HEK293 (cell line): ENCODE data around the gene PKMYT1.

Source experiments
- CTCF ChIA-PET: fragments of 350-600 bp; formaldehyde crosslinking; extraction: SDS; loops from one replicate; lab custom pipeline; 2021; ENCODE audit warnings: antibody characterized with exemption; lab: Yijun Ruan, JAX
- POLR2A ChIA-PET: fragments of 300-600 bp; formaldehyde crosslinking; extraction: SDS; loops from one replicate; lab custom pipeline; 2020; ENCODE audit warnings: antibody characterized with exemption, inconsistent platforms; lab: Yijun Ruan, JAX
- H3K27ac ChIP-seq: fragments of 200-500 bp; sonication (Bioruptor generic); 2 replicates; pipeline ENCODE4 v1.5.1; 2014; ENCODE audit warnings: low read depth, low read length, control low read depth, inconsistent platforms; ENCODE audit errors: extremely low read depth
- H3K36me3 ChIP-seq, 2 experiments: fragments of 200-500 bp in 1 of 2; sonication (Bioruptor generic) in 1 of 2; 1 replicate in 1 of 2; 2 replicates in 1 of 2; pipeline ENCODE4 v1.5.1; 2014 to 2017; ENCODE audit warnings: inconsistent platforms in 2 of 2, low read length in 2 of 2; ENCODE audit not compliant: control insufficient read depth in 2 of 2, insufficient read depth in 1 of 2
- H3K4me1 ChIP-seq: fragments of 200-500 bp; sonication (Bioruptor generic); 2 replicates; pipeline ENCODE4 v1.5.1; 2014; ENCODE audit warnings: mild to moderate bottlenecking, low read length, inconsistent platforms; ENCODE audit not compliant: control insufficient read depth, insufficient read depth
- H3K4me3 ChIP-seq: 2 replicates; pipeline ENCODE4 v1.5.1; 2011; ENCODE audit warnings: low read depth, mild to moderate bottlenecking, control low read depth, low read length, moderate library complexity
- H3K9me3 ChIP-seq: fragments of 200-500 bp; sonication (Bioruptor generic); 2 replicates; pipeline ENCODE4 v1.5.1; 2014; ENCODE audit warnings: low read depth, low read length, inconsistent platforms; ENCODE audit not compliant: control insufficient read depth, insufficient read depth
- ELK4 ChIP-seq: IDR thresholded peaks from 2 replicates; pipeline ENCODE4 v1.6.1; 2011; ENCODE audit warnings: mild to moderate bottlenecking, low read depth, low read length, borderline replicate concordance
- HOXD13 ChIP-seq: sonication (generic); formaldehyde crosslinking; IDR thresholded peaks from 2 replicates; pipeline ENCODE4 v1.8.0; 2022; ENCODE audit warnings: missing genetic modification reagents, borderline replicate concordance
- SP3 ChIP-seq: fragments of 450-650 bp; formaldehyde crosslinking; IDR thresholded peaks from 2 replicates; pipeline ENCODE4 v1.5.1; 2016; ENCODE audit warnings: missing biosample characterization, missing genetic modification characterization
- SP7 ChIP-seq: fragments of 450-650 bp; formaldehyde crosslinking; IDR thresholded peaks from 2 replicates; pipeline ENCODE4 v1.5.1; 2016; ENCODE audit warnings: missing biosample characterization, missing genetic modification characterization
- YY1 ChIP-seq: fragments of 450-650 bp; formaldehyde crosslinking; IDR thresholded peaks from 2 replicates; pipeline ENCODE4 v1.5.1; 2018; ENCODE audit warnings: missing biosample characterization, missing genetic modification characterization
- ZBTB48 ChIP-seq: fragments of 450-650 bp; formaldehyde crosslinking; IDR thresholded peaks from 2 replicates; pipeline ENCODE4 v1.5.1; 2016; ENCODE audit warnings: missing biosample characterization, missing genetic modification characterization
- ZBTB8A ChIP-seq: fragments of 450-650 bp; formaldehyde crosslinking; IDR thresholded peaks from 2 replicates; pipeline ENCODE4 v1.5.1; 2016; ENCODE audit warnings: missing biosample characterization, missing genetic modification characterization
- ZFHX2 ChIP-seq: fragments of 450-650 bp; formaldehyde crosslinking; conservative IDR thresholded peaks from 2 replicates; pipeline ENCODE4 v1.5.1; 2016; ENCODE audit warnings: missing biosample characterization, missing genetic modification characterization
- ZNF112 ChIP-seq: fragments of 450-650 bp; formaldehyde crosslinking; IDR thresholded peaks from 2 replicates; pipeline ENCODE4 v1.5.0; 2017; ENCODE audit warnings: missing biosample characterization, missing genetic modification characterization
- ZNF133 ChIP-seq: fragments of 450-650 bp; formaldehyde crosslinking; IDR thresholded peaks from 2 replicates; pipeline ENCODE4 v1.5.1; 2016; ENCODE audit warnings: missing biosample characterization, missing genetic modification characterization
- ZNF138 ChIP-seq: fragments of 450-650 bp; formaldehyde crosslinking; IDR thresholded peaks from 2 replicates; pipeline ENCODE4 v1.5.1; 2016; ENCODE audit warnings: missing biosample characterization, missing genetic modification characterization, borderline replicate concordance
- ZNF214 ChIP-seq: fragments of 450-650 bp; formaldehyde crosslinking; IDR thresholded peaks from 2 replicates; pipeline ENCODE4 v1.5.1; 2017; ENCODE audit warnings: missing biosample characterization, mild to moderate bottlenecking, missing genetic modification characterization, borderline replicate concordance
- ZNF239 ChIP-seq: fragments of 450-650 bp; formaldehyde crosslinking; IDR thresholded peaks from 2 replicates; pipeline ENCODE4 v1.5.1; 2016; ENCODE audit warnings: missing biosample characterization, missing genetic modification characterization
- ZNF341 ChIP-seq: fragments of 450-650 bp; formaldehyde crosslinking; IDR thresholded peaks from 2 replicates; pipeline ENCODE4; 2016; ENCODE audit warnings: low read depth, missing biosample characterization, missing genetic modification characterization
- ZNF423 ChIP-seq: fragments of 450-650 bp; formaldehyde crosslinking; IDR thresholded peaks from 2 replicates; pipeline ENCODE4 v1.5.1; 2016; ENCODE audit warnings: missing biosample characterization, missing genetic modification characterization
- ZNF654 ChIP-seq: fragments of 450-650 bp; formaldehyde crosslinking; IDR thresholded peaks from 2 replicates; pipeline ENCODE4 v1.5.1; 2016; ENCODE audit warnings: low read depth, missing biosample characterization, missing genetic modification characterization
- ZNF692 ChIP-seq: fragments of 450-650 bp; formaldehyde crosslinking; IDR thresholded peaks from 2 replicates; pipeline ENCODE4 v1.5.1; 2016; ENCODE audit warnings: missing biosample characterization, missing genetic modification characterization
- TF ChIP-seq, protein P1 (sequence below): fragments of 450-650 bp; formaldehyde crosslinking; optimal IDR thresholded peaks from 2 replicates; pipeline ENCODE3; 2016; ENCODE audit warnings: missing biosample characterization, mild to moderate bottlenecking, missing genetic modification characterization
- TF ChIP-seq, protein P2 (sequence below): fragments of 450-650 bp; formaldehyde crosslinking; IDR thresholded peaks from 2 replicates; pipeline ENCODE4 v1.5.1; 2016; ENCODE audit warnings: missing biosample characterization, missing genetic modification characterization
- TF ChIP-seq, protein P3 (sequence below): fragments of 450-650 bp; formaldehyde crosslinking; IDR thresholded peaks from 2 replicates; pipeline ENCODE4 v1.5.1; 2016; ENCODE audit warnings: missing biosample characterization, missing genetic modification characterization, low read depth
- TF ChIP-seq, protein P4 (sequence below): fragments of 450-650 bp; formaldehyde crosslinking; IDR thresholded peaks from 2 replicates; pipeline ENCODE4 v1.5.1; 2017; ENCODE audit warnings: missing biosample characterization, mild to moderate bottlenecking, missing genetic modification characterization, moderate library complexity

Gene PKMYT1

GRCh38 chr16:3003582-3004270 is 23.5 kb upstream of the PKMYT1 start (continued):
- 0 out of 2 replicates have a peak, but pooled peaks have one; percentile 37 for TF ChIP-seq SP7
- no peak for TF ChIP-seq HOXD13 (CRISPR knock-in tag)
- TF ChIP-seq ZNF692: peak; percentile 95
- TF ChIP-seq, protein P1, sequence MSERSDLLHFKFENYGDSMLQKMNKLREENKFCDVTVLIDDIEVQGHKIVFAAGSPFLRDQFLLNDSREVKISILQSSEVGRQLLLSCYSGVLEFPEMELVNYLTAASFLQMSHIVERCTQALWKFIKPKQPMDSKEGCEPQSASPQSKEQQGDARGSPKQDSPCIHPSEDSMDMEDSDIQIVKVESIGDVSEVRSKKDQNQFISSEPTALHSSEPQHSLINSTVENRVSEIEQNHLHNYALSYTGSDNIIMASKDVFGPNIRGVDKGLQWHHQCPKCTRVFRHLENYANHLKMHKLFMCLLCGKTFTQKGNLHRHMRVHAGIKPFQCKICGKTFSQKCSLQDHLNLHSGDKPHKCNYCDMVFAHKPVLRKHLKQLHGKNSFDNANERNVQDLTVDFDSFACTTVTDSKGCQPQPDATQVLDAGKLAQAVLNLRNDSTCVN: peak; percentile 72
- TF ChIP-seq ZFHX2 (tag by site-specific recombination): no peak
- TF ChIP-seq, protein P2, sequence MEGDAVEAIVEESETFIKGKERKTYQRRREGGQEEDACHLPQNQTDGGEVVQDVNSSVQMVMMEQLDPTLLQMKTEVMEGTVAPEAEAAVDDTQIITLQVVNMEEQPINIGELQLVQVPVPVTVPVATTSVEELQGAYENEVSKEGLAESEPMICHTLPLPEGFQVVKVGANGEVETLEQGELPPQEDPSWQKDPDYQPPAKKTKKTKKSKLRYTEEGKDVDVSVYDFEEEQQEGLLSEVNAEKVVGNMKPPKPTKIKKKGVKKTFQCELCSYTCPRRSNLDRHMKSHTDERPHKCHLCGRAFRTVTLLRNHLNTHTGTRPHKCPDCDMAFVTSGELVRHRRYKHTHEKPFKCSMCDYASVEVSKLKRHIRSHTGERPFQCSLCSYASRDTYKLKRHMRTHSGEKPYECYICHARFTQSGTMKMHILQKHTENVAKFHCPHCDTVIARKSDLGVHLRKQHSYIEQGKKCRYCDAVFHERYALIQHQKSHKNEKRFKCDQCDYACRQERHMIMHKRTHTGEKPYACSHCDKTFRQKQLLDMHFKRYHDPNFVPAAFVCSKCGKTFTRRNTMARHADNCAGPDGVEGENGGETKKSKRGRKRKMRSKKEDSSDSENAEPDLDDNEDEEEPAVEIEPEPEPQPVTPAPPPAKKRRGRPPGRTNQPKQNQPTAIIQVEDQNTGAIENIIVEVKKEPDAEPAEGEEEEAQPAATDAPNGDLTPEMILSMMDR (tag by site-specific recombination): peak; percentile 96
- TF ChIP-seq ZNF654 (tag by site-specific recombination): peak; percentile 71
- TF ChIP-seq ZBTB48 (tag by site-specific recombination): no peak
- no peak for TF ChIP-seq ZNF112 (tag by site-specific recombination)
- peak; percentile 61 for TF ChIP-seq ZBTB8A (tag by site-specific recombination)
- TF ChIP-seq ZNF341 (tag by site-specific recombination): no peak
- peak; percentile 77 for TF ChIP-seq SP3 (tag by site-specific recombination)
- TF ChIP-seq ZNF133 (tag by site-specific recombination): no peak
- TF ChIP-seq ZNF239 (tag by site-specific recombination): no peak

- ChIA-PET POLR2A (interaction anchor here (12.4 kb wide), 1 partner anchor 22 kb away, joined by 247 read pairs; the partner anchor contains the start of genes CLDN6, HCFC1R1, THOC6 and TNFRSF12A), CTCF (interaction anchor here (1.3 to 9.6 kb wide), 2 partner anchors 19 to 30 kb away, joined by 4 to 149 read pairs; partner anchors contain the start of gene TNFRSF12A)
Measured at GRCh38 chr16:3001316-3001715, 21.1 kb upstream of the PKMYT1 start.

More at GRCh38 chr16:3001316-3001715, 21.1 kb upstream of the PKMYT1 start:
- Histone ChIP-seq H3K4me3 (no peak overlapping the region), H3K9me3 (no peaks in the 10 kb centered on the region), H3K27ac (no peak overlapping the region), H3K36me3 (no peaks in the 10 kb centered on the region), H3K4me1 (no peaks in the 10 kb centered on the region)
- TF ChIP-seq ZNF423 (tag by site-specific recombination): no peak
- no peak for TF ChIP-seq HOXD13 (CRISPR knock-in tag)
- no peak for TF ChIP-seq ZNF138 (tag by site-specific recombination)
- TF ChIP-seq ZBTB8A (tag by site-specific recombination): no peak
- no peak for TF ChIP-seq ELK4
- TF ChIP-seq, protein P3, sequence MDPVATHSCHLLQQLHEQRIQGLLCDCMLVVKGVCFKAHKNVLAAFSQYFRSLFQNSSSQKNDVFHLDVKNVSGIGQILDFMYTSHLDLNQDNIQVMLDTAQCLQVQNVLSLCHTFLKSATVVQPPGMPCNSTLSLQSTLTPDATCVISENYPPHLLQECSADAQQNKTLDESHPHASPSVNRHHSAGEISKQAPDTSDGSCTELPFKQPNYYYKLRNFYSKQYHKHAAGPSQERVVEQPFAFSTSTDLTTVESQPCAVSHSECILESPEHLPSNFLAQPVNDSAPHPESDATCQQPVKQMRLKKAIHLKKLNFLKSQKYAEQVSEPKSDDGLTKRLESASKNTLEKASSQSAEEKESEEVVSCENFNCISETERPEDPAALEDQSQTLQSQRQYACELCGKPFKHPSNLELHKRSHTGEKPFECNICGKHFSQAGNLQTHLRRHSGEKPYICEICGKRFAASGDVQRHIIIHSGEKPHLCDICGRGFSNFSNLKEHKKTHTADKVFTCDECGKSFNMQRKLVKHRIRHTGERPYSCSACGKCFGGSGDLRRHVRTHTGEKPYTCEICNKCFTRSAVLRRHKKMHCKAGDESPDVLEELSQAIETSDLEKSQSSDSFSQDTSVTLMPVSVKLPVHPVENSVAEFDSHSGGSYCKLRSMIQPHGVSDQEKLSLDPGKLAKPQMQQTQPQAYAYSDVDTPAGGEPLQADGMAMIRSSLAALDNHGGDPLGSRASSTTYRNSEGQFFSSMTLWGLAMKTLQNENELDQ (tag by site-specific recombination): no peak
- TF ChIP-seq ZNF214 (tag by site-specific recombination): no peak
- no peak for TF ChIP-seq YY1 (tag by site-specific recombination)
- TF ChIP-seq, protein P4, sequence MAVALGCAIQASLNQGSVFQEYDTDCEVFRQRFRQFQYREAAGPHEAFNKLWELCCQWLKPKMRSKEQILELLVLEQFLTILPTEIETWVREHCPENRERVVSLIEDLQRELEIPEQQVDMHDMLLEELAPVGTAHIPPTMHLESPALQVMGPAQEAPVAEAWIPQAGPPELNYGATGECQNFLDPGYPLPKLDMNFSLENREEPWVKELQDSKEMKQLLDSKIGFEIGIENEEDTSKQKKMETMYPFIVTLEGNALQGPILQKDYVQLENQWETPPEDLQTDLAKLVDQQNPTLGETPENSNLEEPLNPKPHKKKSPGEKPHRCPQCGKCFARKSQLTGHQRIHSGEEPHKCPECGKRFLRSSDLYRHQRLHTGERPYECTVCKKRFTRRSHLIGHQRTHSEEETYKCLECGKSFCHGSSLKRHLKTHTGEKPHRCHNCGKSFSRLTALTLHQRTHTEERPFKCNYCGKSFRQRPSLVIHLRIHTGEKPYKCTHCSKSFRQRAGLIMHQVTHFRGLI (tag by site-specific recombination): no peak
- no peak for TF ChIP-seq SP7
